ENCODE results near the gene PRELID1. TPM values are rescaled to one million over a fixed set of nuclear protein-coding genes. Genes with fewer than 3 reads are reported as not detected.
"Not testable (repeated sequence)": the region's sequence is repeated elsewhere in the genome, so short reads cannot be mapped to it uniquely, and the experiment has no call there.

The PRELID1 gene
- 238 and 249 TPM in 2 replicates for total RNA-seq (2014; rRNA removed; shearing (Covaris generic))

DNA sequence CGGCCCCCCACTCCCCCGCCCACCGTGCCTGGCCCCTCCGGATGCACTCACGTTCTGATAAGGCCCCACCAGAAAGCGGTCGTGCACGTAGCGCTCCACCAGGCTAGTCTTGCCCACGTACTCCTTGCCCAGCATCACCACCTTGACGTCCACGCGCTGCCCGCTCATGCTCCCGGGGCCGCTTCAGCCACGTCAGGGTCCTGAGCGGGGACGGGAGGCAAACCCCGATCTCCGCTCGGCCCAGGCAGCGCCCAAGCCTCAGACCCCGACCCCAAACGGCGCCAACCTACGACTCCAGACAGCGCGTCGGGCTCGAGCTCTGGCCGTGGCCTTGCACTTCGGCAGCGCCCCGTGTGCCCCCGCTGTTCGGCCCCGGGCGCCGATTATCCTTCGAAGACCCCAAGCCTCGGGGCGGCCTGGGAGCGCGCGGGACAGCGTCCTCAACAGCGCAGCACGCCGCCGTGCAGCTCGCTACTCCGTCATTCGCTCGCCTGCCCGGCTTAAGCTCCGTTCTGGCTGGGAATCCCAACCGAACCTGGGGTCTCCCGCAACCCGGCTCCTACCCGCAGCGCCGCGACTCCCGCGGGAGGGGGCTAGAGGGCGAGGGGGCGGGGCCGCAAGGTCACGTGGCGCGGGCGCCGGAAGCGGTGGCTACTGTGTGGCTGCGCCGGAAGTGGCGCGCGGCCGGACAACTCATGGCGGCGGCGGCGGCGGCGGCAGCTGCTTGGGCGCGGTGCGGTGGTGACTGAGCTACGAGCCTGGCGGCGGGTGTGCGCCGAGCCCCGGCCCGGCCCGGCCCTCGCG is at the start of gene PRELID1, which contains the start of gene RAB24:
Gene PRELID1, plus strand, starts transcription at position 679 of the 804 bp plus-strand sequence. CDS start 187 bp downstream, outside the sequence.
Gene RAB24, minus strand, starts transcription at position 599 of the 804 bp plus-strand sequence. Its CDS starts 431 bp downstream, at position 168.
- DNase-seq (ENCODE audit: low read depth) = peak; percentile 78

GRCh38 chr5:177256296-177256695 is 47.3 kb upstream of the PRELID1 start:
- DNase-seq (ENCODE audit: low read depth) = peak; percentile 40

DNA sequence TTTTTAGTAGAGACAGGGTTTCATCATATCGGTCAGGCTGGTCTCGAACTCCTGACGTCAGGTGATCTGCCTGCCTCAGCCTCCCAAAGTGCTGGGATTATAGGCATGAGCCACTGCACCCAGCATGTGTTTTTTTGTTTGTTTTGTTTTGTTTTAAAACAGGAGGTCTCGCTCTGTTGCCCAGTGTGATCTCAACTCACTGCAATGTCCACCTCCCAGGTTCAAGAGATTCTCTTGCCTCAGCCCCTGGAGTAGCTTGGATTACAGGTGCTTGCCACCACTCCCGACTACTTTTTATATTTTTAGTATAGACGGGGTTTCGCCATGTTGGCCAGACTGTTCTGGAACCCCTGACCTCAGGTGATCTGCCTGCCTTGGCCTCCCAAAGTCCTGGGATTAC is 44.9 kb upstream of the PRELID1 start:
- DNase-seq (ENCODE audit: low read depth) = not testable (repeated sequence)

- DNase-seq (ENCODE audit: low read depth) = no peak
These were observed 42.6 kb upstream of the PRELID1 start for GRCh38 chr5:177260961-177261360.

GRCh38 chr5:177261510-177261909 is 42.1 kb upstream of the PRELID1 start:
- DNase-seq (ENCODE audit: low read depth) = no peak

DNA sequence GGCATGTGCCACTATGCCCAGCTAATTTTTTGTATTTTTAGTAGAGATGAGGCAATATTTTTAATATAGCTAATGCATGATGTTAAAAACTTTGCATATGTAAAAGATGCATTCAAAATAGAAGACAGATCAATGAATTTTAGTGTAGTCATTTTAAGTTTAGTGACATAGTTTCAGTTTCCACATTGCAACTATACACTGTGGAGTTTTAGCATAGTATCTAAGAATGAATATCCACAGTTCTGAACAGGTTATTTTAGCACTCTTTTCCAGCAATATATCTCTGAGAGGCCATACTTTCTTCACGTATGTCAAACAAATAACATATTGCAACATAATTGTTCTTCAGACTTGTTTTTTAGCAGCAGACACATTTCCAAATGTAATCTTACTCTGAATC is 39.4 kb upstream of the PRELID1 start:
- no peak for DNase-seq (ENCODE audit: low read depth)

DNA sequence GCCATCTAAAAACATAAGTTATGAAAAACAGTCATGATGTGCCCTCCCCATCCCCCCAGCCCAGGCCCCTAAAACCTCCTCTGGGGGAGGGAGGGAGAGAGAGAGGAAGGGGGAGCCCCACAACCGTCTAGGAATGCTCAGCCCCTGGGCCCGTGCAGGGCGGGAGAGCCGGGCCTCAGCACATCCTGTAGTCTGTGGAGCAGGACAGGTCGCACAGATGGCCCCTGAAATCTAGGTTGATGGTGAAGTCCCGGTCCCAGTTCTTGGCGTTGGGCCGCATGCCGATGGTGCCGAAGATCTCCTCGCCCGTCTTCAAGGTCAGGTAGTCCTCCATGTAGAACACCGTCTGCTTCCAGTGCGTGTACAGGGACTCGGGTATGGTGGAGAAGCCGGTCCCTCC is 38.2 kb upstream of the PRELID1 start:
- no peak for DNase-seq (ENCODE audit: low read depth)

DNA sequence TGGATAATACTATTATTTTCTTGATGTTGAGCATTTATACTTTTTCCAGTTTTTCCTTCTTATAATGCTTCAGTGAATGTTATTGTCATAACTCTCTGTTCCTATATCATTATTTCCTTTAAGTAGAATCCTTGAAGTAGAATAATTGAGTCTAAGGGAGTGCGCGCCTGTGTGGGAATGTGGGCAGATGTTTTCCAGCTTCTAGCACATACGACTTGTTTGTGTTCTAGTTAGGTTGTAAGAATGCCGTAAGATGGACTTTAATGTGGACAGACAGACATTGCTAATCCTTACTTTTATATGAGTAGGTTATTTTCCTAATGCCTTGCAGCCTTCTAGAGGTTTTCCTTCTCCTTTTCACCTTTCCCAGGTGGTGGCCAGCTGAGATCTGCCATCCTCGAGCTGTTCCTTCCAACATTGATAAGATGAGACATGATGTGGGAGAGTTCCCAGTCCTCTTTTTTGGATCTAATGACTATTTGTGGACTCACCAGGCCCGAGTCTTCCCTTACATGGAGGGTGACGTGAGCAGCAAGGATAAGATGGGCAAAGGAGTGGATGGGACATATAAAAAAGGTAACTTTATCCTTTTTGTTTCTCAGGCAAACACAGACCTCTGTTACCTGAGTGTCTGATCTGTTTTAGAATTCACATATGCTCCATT is 34.2 kb upstream of the PRELID1 start:
- DNase-seq (ENCODE audit: low read depth) = no peak

DNA sequence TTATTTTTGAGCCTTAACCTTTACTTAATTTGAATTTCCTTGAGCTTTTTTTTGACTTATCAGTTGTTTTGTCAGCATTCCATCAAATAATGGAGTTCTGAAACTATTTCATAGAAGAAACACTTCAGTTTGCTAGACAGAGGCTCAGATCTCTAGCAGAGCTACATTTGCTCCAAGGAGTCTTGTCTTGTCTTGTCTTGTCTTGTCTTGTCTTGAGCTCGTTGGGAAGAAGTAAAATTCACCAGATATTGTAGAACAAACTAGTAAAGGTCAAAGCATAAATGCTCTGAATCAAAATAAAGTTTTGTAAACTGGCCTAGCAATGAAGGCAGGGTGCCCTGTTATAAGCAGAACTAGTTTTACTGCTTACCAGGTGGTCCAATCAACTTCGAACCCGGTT is 33.6 kb upstream of the PRELID1 start:
- DNase-seq (ENCODE audit: low read depth) = no peak

DNA sequence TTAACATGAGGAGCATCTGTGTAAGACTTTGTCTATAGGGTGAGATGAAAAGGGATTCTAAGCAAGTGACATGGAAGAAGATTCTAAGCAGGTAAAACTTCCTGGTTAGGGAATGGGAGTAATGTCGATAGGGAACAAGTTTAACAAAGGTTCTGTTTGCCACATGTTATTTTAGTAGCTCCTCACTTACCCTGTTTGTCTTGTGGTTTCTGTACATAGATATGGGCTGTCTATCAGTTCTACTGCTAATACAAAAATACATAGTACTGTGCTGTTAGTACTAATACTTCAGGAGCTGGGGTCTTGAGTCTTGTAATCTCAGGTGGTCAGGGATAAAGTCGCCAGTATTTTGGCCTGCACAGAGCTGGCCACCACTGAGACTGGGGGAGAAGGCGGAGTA is 32.9 kb upstream of the PRELID1 start:
- no peak for DNase-seq (ENCODE audit: low read depth)

- no peak for DNase-seq (ENCODE audit: low read depth)
These were observed 32.5 kb upstream of the PRELID1 start for GRCh38 chr5:177271113-177271512.

- no peak for DNase-seq (ENCODE audit: low read depth)
These were observed 27.7 kb upstream of the PRELID1 start for GRCh38 chr5:177275883-177276282.

DNA sequence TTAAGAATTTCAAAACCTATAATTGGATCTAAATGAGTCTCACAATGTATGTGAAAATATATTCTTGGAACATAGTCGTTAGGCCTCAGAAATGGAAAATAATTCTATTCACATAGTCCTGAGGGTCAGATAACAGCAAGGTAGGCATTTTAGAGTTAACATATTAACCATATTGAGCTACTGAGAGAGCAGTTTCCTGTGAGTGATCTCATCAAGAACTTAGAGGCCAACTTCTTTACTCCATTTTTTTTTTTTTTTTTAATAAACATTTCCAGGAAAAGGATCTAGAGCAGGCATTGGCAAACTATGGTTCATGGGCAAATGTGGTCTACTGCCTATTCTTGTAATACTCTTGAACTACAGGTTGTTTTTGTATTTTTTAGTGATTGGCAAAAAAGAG is 26.7 kb upstream of the PRELID1 start:
- no peak for DNase-seq (ENCODE audit: low read depth)

GRCh38 chr5:177288191-177288590 is 15.4 kb upstream of the PRELID1 start:
- no peak for DNase-seq (ENCODE audit: low read depth)

- no peak for DNase-seq (ENCODE audit: low read depth)
These were observed 12.6 kb upstream of the PRELID1 start for GRCh38 chr5:177290816-177291596.

DNA sequence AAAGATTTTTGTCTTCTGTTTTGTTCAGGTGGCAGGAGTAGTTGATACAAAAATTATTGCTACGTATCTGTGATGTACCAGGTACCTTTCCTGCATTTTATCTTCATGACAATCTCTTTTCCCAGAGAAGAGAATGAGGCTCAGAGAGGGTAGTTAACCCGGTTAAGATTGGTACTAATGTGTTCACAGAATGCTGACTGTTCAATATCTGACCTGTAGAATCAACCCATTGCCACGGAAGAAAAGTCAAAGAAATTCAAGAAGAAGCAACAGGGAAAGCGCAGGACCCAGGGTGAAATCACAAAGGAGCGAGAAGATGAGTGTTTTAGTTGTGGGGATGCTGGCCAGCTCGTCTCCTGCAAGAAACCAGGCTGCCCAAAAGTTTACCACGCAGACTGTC is 11.9 kb upstream of the PRELID1 start:
- DNase-seq (ENCODE audit: low read depth) = no peak

GRCh38 chr5:177293819-177294581 is 9.6 kb upstream of the PRELID1 start:
- DNase-seq (ENCODE audit: low read depth) = no peak

GRCh38 chr5:177294632-177295031 is 9.0 kb upstream of the PRELID1 start:
- no peak for DNase-seq (ENCODE audit: low read depth)

DNA sequence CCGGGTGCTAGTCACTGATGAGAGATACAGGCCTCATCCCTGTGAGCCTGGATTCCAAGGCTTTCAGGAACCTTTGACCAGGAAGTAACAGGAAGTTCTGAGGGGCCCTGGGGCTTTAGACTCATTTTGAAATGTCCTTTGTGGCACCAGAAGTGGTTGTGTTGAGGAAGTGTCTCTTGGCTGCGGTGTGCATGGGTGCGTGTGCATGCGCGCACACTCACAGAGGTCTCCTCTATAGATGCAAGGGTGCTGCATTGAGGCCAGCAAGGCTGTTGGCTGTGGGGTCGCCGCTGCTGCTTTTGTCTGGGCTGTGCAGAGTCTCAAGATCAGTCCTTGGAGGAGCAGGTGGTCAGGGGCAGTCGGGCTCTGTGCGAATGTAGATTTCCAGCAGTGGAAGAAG is 7.7 kb upstream of the PRELID1 start:
- DNase-seq (ENCODE audit: low read depth) = no peak

DNA sequence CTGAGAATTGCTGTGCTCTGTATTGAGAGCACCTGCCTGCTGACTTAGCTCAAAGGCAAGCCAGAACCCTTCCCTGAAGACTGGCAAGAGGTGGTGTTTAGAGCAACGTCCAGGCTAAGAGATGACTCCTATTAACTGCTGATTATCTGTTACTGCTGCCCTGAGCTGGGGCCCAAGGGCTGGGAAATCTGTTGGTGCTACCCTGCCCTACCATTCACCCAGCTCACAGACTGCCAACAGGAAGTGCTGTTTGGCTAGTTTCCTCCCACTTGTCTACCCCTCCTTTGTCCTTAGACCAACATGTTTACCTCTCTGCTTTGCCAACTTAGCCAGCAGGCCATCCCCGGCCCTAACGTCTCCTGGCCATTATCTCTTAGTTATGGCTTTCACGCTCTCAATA is 7.0 kb upstream of the PRELID1 start:
- DNase-seq (ENCODE audit: low read depth) = no peak

- DNase-seq (ENCODE audit: low read depth) = no peak
These were observed 5.7 kb upstream of the PRELID1 start for GRCh38 chr5:177297922-177298321.

DNA sequence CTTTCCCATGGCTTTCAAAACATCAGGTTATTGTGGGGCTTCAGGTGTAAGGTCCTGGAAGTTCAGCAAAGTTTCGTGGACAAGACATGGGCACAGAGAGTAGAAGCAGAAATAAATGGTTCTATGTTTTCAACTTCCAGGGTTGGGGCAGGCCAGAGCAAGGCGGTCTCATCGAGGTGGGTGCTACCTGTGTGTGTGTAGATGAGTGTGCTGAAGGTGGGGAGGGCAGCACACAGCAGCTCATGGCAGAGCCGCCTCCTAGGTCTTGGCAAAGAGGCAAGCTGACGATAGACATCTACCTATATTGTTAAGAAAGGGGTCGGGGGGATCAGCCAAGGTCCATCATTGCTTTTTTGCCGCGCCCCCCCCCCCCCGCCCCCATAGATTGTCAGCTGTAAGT is 3.9 kb upstream of the PRELID1 start:
- DNase-seq (ENCODE audit: low read depth) = no peak
